HepG2 (cell line): ENCODE data around the gene PTPRC. TPM values are rescaled to one million over a fixed set of nuclear protein-coding genes. Genes with fewer than 3 reads are reported as not detected.

Source experiments
- CENPT ChIP-seq: sonication (generic); formaldehyde crosslinking; IDR thresholded peaks from 2 replicates; pipeline ENCODE4 v1.8.0; 2022; ENCODE audit warnings: low read depth, mild to moderate bottlenecking, moderate library complexity, missing genetic modification reagents
- CSRNP1 ChIP-seq: sonication (generic); formaldehyde crosslinking; IDR thresholded peaks from 2 replicates; pipeline ENCODE4 v1.8.1; 2023; ENCODE audit warnings: mild to moderate bottlenecking, missing genetic modification reagents
- KDM5B ChIP-seq: sonication (generic); formaldehyde crosslinking; IDR thresholded peaks from 2 replicates; pipeline ENCODE4 v1.4.0; 2020; ENCODE audit warnings: missing genetic modification reagents, mild to moderate bottlenecking, borderline replicate concordance
- REST ChIP-seq, 2 experiments: IDR thresholded peaks; 2 replicates each; pipeline ENCODE4 v1.6.1; 2011 to 2012; ENCODE audit warnings: low read length in 2 of 2, borderline replicate concordance in 1 of 2, low read depth in 1 of 2, mild to moderate bottlenecking in 1 of 2, moderate library complexity in 1 of 2
- RFXAP ChIP-seq: sonication (generic); formaldehyde crosslinking; IDR thresholded peaks from 2 replicates; pipeline ENCODE4 v1.4.0; 2020; ENCODE audit warnings: missing genetic modification reagents, borderline replicate concordance
- SNAPC2 ChIP-seq: sonication (generic); formaldehyde crosslinking; IDR thresholded peaks from 2 replicates; pipeline ENCODE4 v1.8.1; 2022; ENCODE audit warnings: mild to moderate bottlenecking, missing genetic modification reagents
- TCF7 ChIP-seq: sonication (generic); IDR thresholded peaks from 2 replicates; pipeline ENCODE4 v1.6.1; 2016; ENCODE audit warnings: antibody characterized with exemption, low read depth
- ZNF737 ChIP-seq: sonication (generic); formaldehyde crosslinking; IDR thresholded peaks from 2 replicates; pipeline ENCODE4 v1.5.0; 2020; ENCODE audit warnings: missing genetic modification reagents, mild to moderate bottlenecking, borderline replicate concordance
- ZNF75D ChIP-seq: sonication (generic); formaldehyde crosslinking; IDR thresholded peaks from 2 replicates; pipeline ENCODE4 v1.8.1; 2023; ENCODE audit warnings: missing genetic modification reagents, mild to moderate bottlenecking, borderline replicate concordance
- polyA plus RNA-seq, 8 experiments: library from polyadenylated mRNA; depleted of rRNA in 3 of 8; stranded (reverse) in 7 of 8; unstranded in 1 of 8; fragments of >200 nt; fragmentation: Illumina TruSeq in 4 of 8; extraction: Trizol in 4 of 8; gene quantifications; 2 replicates each; pipeline versions ENCODE4 v1.2.1 to v1.2.3, GENCODE V29; 2011 to 2016; ENCODE audit warnings: low read depth in 4 of 8, missing spikeins in 1 of 8, mixed read lengths in 1 of 8; ENCODE audit not compliant: insufficient read depth in 1 of 8
- total RNA-seq, 5 experiments: library from RNA; depleted of rRNA; stranded (reverse); fragments of >200 nt; fragmentation: Illumina TruSeq; extraction: Trizol; gene quantifications; 2 replicates each; pipeline ENCODE4 v1.2.3, GENCODE V29; 2016; ENCODE audit warnings: low read depth in 1 of 5

Gene PTPRC
- total and polyA plus RNA-seq, 2 of the 13 experiments (the other 11 are each of a cell fraction or from before 2014, with no cell fraction given) = not detected

- TF ChIP-seq CENPT (CRISPR knock-in tag) = no peak
- no peak for TF ChIP-seq REST (IDR thresholded peaks at IDR 0.05; ENCODE audit: borderline replicate concordance in 1 of 2, low read depth in 1 of 2, low read length in 2 of 2)
- no peak for TF ChIP-seq ZNF737 (CRISPR knock-in tag)
- TF ChIP-seq RFXAP (CRISPR knock-in tag) = no peak
- TF ChIP-seq TCF7 = no peak
- no peak for TF ChIP-seq CSRNP1 (CRISPR knock-in tag)
- TF ChIP-seq SNAPC2 = no peak
- TF ChIP-seq ZNF75D (CRISPR knock-in tag) = no peak
- no peak for TF ChIP-seq KDM5B (CRISPR knock-in tag)
These were observed 41.0 kb upstream of the PTPRC start (continued) for GRCh38 chr1:198597690-198598430.
